NT2/D1 (cell line): ENCODE data around the gene LRP6.

Experiments
- SUZ12 ChIP-seq: IDR thresholded peaks from 2 replicates; pipeline ENCODE4 v1.6.1; 2011; ENCODE audit not compliant: insufficient read length, insufficient read depth; ENCODE audit errors: extremely low read depth
- YY1 ChIP-seq: IDR thresholded peaks from 2 replicates; pipeline ENCODE4 v1.6.1; 2011; ENCODE audit not compliant: insufficient read length, insufficient read depth

DNA sequence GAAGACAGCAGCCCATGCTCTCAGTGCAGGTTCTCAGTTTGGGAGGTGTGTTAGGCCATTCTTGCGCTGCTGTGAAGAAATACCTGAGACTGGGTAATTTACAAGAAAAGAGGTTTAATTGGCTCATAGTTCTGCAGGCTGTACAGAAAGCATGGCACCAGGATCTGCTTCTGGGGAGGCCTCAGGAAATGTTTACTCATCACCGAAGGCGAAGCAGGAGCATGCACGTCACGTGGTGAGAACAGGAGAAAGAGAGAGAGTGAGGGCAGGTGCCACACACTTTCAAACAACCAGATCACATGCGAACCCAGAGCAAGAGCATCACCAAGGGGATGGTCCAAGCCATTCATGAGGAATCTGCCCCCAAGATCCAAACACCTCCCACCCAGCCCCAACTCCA lies 9.0 kb upstream of the LRP6 start:
- TF ChIP-seq YY1 (no peak), SUZ12 (no peak)
